ENCODE results near the gene MPIG6B.
"Not testable (repeated sequence)": the region's sequence is repeated elsewhere in the genome, so short reads cannot be mapped to it uniquely, and the experiment has no call there.

The MPIG6B gene

GRCh38 chr6:31701666-31702404 lies 21.3 kb upstream of the MPIG6B start:
- DNase-seq (ENCODE audit: low read depth) = peak; percentile 39

GRCh38 chr6:31702405-31702818 lies 20.8 kb upstream of the MPIG6B start:
- no peak for DNase-seq (ENCODE audit: low read depth)

GRCh38 chr6:31702819-31703716 lies 20.1 kb upstream of the MPIG6B start, which contains the start of gene ABHD16A:
Gene ABHD16A (minus strand): TSS chr6:31703324. CDS start chr6:31703281, 43 bp downstream.
- DNase-seq (ENCODE audit: low read depth) = peak; percentile 99

DNA sequence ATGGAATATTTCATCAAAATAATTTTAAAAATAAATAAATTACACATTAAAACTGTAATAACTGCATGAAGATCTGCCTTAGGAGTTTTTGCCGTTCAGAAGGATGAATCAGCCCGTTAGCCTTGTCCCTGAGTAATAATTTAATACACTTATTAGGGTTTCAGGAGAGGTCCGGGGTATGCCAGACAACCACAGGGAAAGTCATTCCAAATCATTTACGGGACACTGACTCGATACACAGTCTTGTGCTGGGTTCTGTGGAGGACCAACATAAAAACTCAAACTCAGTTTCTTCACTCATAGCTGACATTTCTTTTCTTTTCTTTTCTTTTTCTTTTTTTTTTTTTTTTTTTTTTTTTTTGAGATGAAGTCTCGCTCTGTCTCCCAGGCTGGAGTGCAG lies 17.2 kb upstream of the MPIG6B start:
- DNase-seq (ENCODE audit: low read depth) = peak; percentile 31

- no peak for DNase-seq (ENCODE audit: low read depth)
Observed at GRCh38 chr6:31706599-31706998, 16.6 kb upstream of the MPIG6B start, which contains the start of gene LY6G6F. Gene LY6G6F (plus strand): TSS chr6:31706866. CDS start chr6:31706907, 41 bp downstream.

- DNase-seq (ENCODE audit: low read depth) = no peak
Observed at GRCh38 chr6:31707701-31708100, 15.5 kb upstream of the MPIG6B start.

DNA sequence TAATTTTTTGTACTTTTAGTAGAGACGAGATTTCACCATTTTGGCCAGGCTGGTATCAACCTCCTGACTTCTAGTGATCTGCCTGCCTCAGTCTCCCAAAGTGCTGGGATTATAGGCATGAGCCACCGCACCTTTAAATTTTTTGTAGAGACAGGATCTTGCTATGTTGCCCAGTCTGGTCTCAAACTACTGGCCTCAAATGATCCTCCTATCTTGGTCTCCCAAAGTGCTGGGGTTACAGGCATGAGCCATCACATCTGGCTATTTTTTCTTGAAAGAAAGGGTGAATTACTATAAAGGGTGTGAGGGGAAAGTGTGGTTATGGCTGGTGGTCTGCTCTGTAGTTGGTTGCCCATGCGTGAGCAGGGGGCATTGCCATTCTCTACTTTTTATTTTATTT lies 14.9 kb upstream of the MPIG6B start:
- no peak for DNase-seq (ENCODE audit: low read depth)

DNA sequence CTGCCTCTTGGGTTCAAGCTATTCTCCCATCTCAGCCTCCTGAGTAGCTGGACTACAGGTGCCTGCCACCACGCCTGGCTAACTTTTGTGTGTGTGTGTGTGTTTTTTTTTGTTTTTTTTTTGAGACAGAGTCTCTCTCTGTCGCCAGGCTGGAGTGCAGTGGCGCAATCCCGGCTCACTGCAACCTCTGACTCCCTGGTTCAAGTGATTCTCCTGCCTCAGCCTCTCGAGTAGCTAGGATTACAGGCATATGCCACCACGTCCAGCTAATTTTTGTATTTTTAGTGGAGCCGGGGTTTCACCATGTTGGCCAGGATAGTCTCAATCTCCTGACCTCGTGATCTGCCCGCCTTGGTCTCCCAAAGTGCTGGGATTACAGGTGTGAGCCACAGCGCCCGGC lies 14.0 kb upstream of the MPIG6B start:
- DNase-seq (ENCODE audit: low read depth) = not testable (repeated sequence)

DNA sequence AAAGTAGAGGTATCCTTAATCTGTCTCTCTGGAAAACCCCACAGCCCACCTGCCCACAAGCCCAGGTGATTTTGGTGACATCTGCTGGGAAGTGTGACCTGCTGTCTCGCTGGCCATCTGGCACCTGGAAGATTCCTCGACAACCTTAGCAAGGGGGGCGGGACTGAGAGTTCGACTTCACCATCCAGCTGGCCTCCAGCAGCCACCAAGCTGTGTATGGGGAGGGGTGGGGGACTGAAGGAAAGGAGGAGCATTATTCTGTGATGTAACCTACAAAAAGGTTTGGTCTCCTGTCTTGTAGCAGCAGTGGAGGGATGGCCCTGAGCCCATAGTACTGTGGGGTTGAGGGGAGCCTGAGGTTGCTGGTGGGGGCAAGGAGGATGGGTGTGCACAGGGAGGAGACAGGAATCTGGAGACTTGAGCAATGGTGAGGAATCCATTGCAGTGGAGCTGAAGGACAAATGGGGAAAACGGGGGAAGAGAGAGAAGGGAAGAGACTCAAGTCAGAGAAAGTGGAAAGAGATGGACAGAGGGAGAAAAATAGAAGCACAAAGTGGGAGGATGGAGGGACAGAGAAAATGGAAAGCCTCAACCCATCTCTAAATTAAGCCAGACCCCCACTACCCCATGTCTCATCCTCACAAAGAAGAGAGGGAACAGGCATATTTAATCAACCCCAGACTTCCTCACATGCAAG lies 12.5 kb upstream of the MPIG6B start:
- DNase-seq (ENCODE audit: low read depth) = no peak

DNA sequence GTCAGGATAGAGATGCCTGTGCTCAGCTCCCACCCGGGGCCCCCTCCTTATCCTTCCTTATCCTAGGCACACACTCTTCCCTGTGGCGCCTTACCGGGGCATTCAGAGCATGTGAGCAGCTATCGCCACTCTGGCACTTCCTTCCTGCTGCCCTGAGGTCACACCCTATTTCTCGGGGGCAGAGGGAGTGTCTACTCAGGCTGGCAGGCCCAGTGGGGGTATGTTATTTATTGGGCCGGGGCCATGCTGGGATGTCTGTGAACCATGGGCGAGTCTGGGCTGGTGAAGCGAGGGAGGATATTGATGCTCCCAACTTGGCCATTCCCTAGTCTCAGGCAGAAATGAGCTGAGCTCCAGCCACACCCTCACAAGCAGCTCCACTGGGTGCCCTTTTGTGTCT lies 11.9 kb upstream of the MPIG6B start:
- no peak for DNase-seq (ENCODE audit: low read depth)

DNA sequence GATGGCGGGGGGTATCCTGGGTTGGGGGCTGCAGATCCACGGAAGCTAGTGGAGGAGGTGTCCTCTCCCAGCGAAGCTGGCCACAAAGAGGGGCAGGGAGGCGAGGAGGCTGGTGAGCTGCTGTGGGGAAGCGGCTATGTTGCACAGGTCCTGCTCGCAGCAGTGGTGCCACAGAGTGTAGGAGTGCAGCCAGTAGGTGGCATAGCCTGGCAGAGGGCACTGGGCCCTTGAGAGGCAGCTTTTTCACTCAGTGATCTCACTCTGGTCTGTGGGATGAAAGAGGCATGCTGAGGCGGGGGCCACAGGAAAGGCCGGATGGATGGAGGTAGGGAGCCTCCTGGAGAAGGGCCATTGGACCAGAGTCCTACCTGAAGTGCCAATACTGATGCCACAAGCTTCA lies 10.9 kb upstream of the MPIG6B start:
- no peak for DNase-seq (ENCODE audit: low read depth)

DNA sequence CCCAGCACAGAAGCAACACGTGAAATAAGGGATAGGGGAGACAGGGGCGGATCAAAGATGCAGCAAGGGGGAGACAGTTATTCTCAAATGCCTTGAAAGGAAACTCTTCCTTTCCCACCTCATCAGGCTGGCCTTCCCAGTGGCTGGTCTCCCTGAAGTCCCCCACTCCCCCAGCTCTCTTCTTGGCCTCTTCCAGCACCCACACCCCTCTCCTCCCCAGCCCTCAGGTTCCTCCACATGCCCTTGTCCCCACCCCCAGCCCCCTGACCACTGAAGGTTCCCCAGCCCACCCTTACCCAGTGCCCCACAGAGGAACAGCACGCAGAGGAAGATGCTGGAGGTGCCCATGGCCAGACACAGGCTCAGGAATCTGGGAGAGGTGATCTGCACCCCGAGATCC lies 9.7 kb upstream of the MPIG6B start:
- no peak for DNase-seq (ENCODE audit: low read depth)

GRCh38 chr6:31713991-31714684 lies 9.0 kb upstream of the MPIG6B start:
- no peak for DNase-seq (ENCODE audit: low read depth)

GRCh38 chr6:31715022-31715958 lies 7.9 kb upstream of the MPIG6B start, which contains the start of gene LY6G6D:
Gene LY6G6D (plus strand): TSS chr6:31715348. CDS start chr6:31715356, 8 bp downstream.
- DNase-seq (ENCODE audit: low read depth) = no peak

- DNase-seq (ENCODE audit: low read depth) = no peak
Observed at GRCh38 chr6:31717499-31718222, 5.5 kb upstream of the MPIG6B start.

GRCh38 chr6:31718265-31718664 lies 4.9 kb upstream of the MPIG6B start:
- no peak for DNase-seq (ENCODE audit: low read depth)

GRCh38 chr6:31719001-31719400 lies 4.2 kb upstream of the MPIG6B start:
- no peak for DNase-seq (ENCODE audit: low read depth)

GRCh38 chr6:31720196-31720770 lies 2.9 kb upstream of the MPIG6B start:
- DNase-seq (ENCODE audit: low read depth) = no peak

DNA sequence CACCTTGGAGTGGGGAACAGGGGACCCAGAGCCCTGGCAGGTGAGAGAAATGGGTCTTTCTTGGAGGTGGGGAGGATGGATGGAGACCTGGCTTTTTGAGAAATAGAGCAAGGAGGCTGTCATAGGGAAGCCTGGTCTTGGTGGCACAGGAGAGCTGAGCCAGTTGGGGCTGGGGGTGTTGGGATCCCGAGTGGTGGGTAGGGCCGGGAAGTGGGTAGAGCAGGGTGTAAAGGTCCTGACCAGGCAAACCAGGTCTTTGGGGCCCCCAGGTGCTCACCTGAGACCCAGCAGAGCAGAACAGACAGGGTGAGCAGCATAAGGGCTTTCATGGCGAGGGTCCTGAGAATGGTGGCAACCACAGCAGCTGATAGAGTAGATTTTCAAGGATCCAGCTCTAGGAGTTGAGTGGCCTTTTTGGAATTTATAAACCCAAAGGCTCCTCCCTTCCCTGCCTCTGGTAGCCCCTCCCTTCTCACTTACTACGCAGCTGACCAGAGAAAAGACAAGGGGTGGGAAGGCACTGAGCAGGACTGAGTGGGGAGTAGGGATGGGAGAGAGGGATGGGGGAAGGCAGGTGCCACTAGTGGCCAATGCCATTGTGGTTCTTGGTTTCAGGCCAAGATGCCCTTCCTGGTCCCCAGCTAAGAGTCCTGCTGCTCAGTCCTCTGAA lies 1.7 kb upstream of the MPIG6B start, which contains the start of gene LY6G6C:
TSS of gene LY6G6C (minus strand) at position 396 of the 670 bp plus-strand sequence. CDS start at position 329, 67 bp downstream.
- DNase-seq (ENCODE audit: low read depth) = no peak
